Measurements from ENCODE around the gene RTN4RL1. TPM values are rescaled to one million over a fixed set of nuclear protein-coding genes. Genes with fewer than 3 reads are reported as not detected.

RTN4RL1 gene
- total RNA-seq, 1 experiment from 2014 or later = not detected

GRCh38 chr17:1919201-1919600, 105.9 kb downstream of the RTN4RL1 start:
- DNase-seq (ENCODE audit: low spot score) = no peak

GRCh38 chr17:1918346-1919162, 106.6 kb downstream of the RTN4RL1 start:
- DNase-seq (ENCODE audit: low spot score) = no peak

GRCh38 chr17:1916963-1917715, 108.0 kb downstream of the RTN4RL1 start:
- DNase-seq (ENCODE audit: low spot score) = no peak

- DNase-seq (ENCODE audit: low spot score) = no peak
These were observed 108.8 kb downstream of the RTN4RL1 start for GRCh38 chr17:1916316-1916715.

GRCh38 chr17:1915889-1916288, 109.2 kb downstream of the RTN4RL1 start:
- DNase-seq (ENCODE audit: low spot score) = no peak

GRCh38 chr17:1914661-1915083, 110.5 kb downstream of the RTN4RL1 start:
- DNase-seq (ENCODE audit: low spot score) = no peak

GRCh38 chr17:1913702-1914101, 111.4 kb downstream of the RTN4RL1 start:
- DNase-seq (ENCODE audit: low spot score) = no peak

GRCh38 chr17:1912146-1912545, 113.0 kb downstream of the RTN4RL1 start:
- DNase-seq (ENCODE audit: low spot score) = no peak

GRCh38 chr17:1909985-1910384, 115.1 kb downstream of the RTN4RL1 start:
- no peak for DNase-seq (ENCODE audit: low spot score)

- DNase-seq (ENCODE audit: low spot score) = peak; percentile 59
These were observed 116.3 kb downstream of the RTN4RL1 start for GRCh38 chr17:1908699-1909309.

- no peak for DNase-seq (ENCODE audit: low spot score)
These were observed 117.0 kb downstream of the RTN4RL1 start for GRCh38 chr17:1907909-1908698.

GRCh38 chr17:1907216-1907631, 117.9 kb downstream of the RTN4RL1 start:
- no peak for DNase-seq (ENCODE audit: low spot score)

- no peak for DNase-seq (ENCODE audit: low spot score)
These were observed 118.5 kb downstream of the RTN4RL1 start for GRCh38 chr17:1906662-1907101.

- DNase-seq (ENCODE audit: low spot score) = no peak
These were observed 119.8 kb downstream of the RTN4RL1 start for GRCh38 chr17:1905190-1905913.

- no peak for DNase-seq (ENCODE audit: low spot score)
These were observed 120.6 kb downstream of the RTN4RL1 start for GRCh38 chr17:1904273-1905182.

GRCh38 chr17:1899403-1900000, 125.6 kb downstream of the RTN4RL1 start:
- no peak for DNase-seq (ENCODE audit: low spot score)

GRCh38 chr17:1898872-1899271, 126.3 kb downstream of the RTN4RL1 start:
- no peak for DNase-seq (ENCODE audit: low spot score)

GRCh38 chr17:1898332-1898731, 126.8 kb downstream of the RTN4RL1 start:
- DNase-seq (ENCODE audit: low spot score) = no peak

GRCh38 chr17:1897105-1897656, 128.0 kb downstream of the RTN4RL1 start:
- DNase-seq (ENCODE audit: low spot score) = no peak
